ENCODE measurements around the gene SLC16A5.
"Not testable (repeated sequence)": the region's sequence is repeated elsewhere in the genome, so short reads cannot be mapped to it uniquely, and the experiment has no call there.

SLC16A5 gene, protein sequence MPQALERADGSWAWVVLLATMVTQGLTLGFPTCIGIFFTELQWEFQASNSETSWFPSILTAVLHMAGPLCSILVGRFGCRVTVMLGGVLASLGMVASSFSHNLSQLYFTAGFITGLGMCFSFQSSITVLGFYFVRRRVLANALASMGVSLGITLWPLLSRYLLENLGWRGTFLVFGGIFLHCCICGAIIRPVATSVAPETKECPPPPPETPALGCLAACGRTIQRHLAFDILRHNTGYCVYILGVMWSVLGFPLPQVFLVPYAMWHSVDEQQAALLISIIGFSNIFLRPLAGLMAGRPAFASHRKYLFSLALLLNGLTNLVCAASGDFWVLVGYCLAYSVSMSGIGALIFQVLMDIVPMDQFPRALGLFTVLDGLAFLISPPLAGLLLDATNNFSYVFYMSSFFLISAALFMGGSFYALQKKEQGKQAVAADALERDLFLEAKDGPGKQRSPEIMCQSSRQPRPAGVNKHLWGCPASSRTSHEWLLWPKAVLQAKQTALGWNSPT

GRCh38 chr17:75087558-75088453 is at the start of gene SLC16A5:
TSS of gene SLC16A5 (plus strand) at chr17:75087954. CDS start at chr17:75093637, 5,683 bp downstream.
- DNase-seq = peak; percentile 49

- no peak for DNase-seq
These were observed 48.5 kb upstream of the SLC16A5 start for GRCh38 chr17:75039238-75039637.

DNA sequence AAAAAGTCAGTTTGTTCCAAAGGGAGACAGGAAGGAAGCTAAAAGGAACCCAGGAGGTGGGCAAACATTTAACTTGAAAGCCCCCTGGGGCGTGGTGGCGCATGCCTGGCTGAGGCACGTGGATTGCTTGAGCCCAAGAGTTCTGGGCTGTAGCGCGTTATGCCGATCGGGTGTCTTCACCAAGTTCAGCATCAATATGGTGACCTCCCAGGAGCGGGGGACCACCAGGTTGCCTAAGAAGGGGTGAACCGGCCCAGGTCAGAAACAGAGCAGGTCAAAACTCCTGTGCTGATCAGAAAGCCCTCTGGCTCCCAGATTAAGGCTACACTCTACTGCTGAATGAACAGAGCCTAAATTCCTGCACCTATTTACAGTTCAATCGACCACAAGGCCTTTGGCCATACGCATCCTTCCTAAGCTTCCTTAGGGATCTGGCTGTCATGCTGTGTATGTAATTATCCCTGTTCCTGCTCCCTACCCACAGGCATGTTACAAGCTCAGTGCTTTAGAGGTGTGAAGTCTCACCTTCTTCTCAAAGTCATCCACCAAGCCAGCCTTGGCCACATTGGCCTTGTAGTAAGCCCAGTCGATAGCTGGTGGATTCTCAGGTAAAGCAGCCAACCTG is 46.0 kb upstream of the SLC16A5 start:
- no peak for DNase-seq

- DNase-seq = not testable (repeated sequence)
These were observed 44.0 kb upstream of the SLC16A5 start for GRCh38 chr17:75043789-75044188.

- DNase-seq = no peak
These were observed 43.0 kb upstream of the SLC16A5 start for GRCh38 chr17:75044716-75045115.

DNA sequence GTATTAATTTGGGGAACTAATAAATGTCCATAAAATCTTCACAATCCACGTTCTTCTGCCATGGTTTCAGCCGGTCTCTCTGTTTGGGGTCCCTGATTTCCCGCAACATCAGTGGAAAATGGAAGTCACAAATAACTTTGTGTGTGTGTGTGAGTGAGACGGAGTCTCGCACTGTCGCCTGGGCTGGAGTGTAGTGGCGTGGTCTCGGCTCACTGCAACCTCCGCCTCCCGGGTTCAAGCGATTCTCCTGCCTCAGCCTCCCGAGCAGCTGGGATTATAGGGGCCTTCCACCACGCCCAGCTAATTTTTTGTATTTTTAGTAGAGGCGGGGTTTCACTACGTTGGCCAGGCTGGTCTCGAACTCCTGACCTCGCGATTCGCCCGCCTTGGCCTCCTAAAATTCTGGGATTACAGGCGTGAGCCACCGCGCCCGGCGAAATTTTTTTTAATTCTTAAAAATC is 41.8 kb upstream of the SLC16A5 start:
- DNase-seq = not testable (repeated sequence)

GRCh38 chr17:75046407-75047289 is 41.1 kb upstream of the SLC16A5 start, which contains the start of the genes ATP5PD and KCTD2:
TSS of gene ATP5PD (minus strand) at chr17:75046969. CDS start at chr17:75042650, 4,319 bp downstream.
TSS of gene KCTD2 (plus strand) at chr17:75047225. CDS start at chr17:75047251, 26 bp downstream.
- peak; percentile 96 for DNase-seq

DNA sequence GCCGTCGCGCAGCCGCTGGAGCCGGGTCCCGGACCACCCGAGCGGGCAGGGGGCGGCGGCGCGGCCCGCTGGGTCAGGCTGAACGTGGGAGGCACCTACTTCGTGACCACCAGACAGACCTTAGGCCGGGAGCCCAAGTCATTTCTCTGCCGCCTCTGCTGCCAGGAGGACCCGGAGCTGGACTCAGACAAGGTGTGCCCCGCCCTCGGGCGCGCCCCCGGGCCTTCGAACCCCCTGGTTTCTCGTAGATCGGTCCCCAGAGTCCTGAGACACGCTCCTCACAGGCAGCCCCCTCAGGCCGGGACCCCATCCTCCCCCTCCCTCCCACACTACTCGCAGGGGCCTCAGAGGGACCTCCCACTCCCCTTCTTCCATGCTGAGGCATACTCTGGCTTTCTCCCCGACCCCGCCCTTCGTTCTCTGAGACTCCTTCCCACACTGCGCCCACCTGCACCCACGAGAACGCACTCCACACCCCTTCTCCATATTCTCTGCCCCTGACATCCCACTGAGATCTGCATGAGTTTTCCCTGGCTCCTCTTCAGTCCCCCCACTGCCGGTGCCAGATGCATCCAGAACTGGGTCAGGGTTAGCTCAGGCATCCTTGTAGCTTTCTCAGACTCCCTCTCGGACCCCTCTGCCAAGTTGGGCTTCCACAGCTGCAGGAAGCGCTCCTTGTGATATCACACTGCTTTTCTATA is 40.2 kb upstream of the SLC16A5 start:
- peak; percentile 30 for DNase-seq

- no peak for DNase-seq
These were observed 39.4 kb upstream of the SLC16A5 start for GRCh38 chr17:75048249-75048878.

- no peak for DNase-seq
These were observed 38.7 kb upstream of the SLC16A5 start for GRCh38 chr17:75049057-75049456.

DNA sequence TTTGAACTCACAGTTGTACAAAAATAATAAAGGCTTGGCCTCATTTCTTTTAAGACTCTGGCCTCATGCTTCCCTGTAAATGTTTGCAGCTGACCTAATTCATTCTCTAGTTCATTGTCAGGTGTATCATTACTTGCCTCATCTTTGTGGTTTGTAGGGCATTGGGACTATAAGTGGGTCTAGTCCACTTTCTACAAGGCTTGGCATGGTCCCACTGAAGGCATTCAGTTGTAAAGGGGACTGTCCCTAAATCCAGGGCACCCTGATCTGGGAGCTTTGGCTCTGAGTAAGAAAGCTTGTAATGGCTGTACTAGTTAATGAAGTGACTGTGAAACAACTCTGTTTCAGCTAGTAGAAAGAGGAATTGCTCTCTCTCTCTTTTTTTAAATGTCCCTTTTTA is 38.0 kb upstream of the SLC16A5 start:
- no peak for DNase-seq

DNA sequence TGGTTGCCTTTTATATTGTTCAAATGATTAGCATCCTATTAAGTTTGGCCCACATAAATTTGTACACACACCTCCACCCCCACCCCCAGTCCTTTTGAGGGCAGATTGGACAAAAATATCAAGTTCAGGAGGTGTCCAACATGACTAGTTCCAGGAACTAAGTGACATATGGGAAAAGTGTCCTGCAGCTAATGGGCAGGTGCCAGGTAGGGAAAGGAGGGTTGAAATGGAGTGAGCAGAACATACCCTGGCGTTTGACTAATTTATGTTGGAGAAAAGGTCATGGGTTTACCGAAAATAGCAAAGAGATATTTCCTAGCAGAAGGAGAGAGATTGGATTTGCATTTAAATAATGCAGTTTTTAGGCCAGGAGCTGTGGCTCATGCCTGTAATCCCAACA is 35.8 kb upstream of the SLC16A5 start:
- no peak for DNase-seq

DNA sequence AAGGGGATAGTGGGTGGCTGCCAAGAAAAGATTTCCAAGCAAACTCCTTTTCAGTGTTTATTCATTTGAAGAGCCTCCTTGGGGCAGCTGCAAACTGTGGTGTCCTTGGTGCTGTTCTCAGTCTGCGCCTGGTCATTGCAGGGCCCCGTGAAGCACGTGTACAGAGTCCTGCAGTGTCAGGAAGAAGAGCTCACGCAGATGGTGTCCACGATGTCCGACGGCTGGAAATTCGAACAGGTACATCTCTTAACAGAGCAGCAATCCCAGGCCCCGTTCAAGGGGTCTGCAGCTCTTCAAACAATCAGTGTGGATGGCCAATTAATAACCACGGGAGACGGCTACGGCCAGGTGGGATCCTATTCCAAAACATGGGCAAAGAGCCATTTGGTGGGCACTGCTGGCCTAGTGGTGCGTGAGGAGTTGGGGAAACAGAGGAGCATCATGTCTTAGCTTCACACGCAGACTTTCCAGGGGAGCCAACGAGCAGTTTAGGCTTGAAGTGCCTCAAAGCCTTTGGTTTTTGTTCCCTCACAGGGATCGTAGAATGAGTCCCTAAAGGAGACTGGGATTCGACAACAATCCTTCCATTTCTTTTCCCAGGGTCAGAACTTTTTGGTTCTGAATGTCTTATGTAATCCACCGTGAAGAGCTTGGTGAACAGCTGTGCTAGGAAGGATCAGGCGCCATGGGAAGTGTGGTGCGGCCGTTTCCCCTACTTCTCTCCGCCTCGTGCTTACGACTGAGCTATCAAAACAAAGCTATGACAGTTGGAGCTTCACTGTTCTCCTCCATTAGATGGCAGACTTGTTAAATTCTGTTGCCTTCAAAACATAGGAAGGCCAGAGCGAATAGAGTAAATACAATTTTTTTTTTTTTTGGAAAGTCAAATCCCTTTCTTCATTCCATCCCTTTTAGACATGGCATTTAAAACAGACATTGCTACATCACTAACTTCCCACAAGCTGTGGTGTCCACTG is 28.1 kb upstream of the SLC16A5 start:
- DNase-seq = peak; percentile 16

- no peak for DNase-seq
These were observed 27.2 kb upstream of the SLC16A5 start for GRCh38 chr17:75060434-75061054.

- no peak for DNase-seq
These were observed 26.7 kb upstream of the SLC16A5 start for GRCh38 chr17:75061055-75061438.

DNA sequence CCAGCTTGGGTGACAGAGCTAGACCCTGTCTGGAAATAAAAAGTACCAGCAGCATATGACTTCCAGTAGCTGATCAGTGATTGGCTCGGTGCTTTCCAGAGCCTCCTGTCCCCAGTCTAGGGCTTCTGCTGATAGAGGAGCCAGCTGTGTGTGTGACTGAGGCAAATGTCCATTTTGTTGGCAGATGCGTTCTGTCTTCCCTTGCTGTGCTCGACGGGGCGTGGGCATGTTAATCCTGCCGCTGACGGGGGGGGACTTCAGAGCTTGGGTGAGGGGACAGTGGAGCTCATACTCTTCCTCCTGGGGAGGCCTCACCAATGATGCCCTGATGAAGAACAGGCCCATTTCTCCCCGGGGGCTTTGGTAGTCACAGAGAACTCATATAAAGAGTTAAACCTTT is 26.1 kb upstream of the SLC16A5 start:
- DNase-seq = no peak

DNA sequence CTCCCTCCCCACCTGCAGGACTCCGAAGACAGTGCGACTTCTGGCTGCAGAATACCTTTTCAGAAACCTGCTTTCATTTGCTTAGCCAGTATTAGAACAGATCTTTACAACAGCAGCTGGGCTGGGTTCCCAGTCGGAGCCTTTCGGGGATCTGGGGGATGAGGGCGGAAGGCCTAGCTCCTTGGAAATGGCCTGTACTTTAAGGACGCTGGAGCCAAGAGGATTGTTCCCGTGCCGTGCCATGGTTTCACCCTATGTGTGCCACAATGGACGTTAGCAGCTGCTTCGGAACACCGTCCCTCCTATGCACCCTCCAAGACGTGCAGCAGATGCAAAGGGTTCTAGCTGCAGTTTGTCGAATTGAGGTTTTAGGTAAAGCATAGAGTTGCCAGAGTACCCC is 24.6 kb upstream of the SLC16A5 start:
- DNase-seq = no peak

- DNase-seq = no peak
These were observed 24.1 kb upstream of the SLC16A5 start for GRCh38 chr17:75063626-75064025.

DNA sequence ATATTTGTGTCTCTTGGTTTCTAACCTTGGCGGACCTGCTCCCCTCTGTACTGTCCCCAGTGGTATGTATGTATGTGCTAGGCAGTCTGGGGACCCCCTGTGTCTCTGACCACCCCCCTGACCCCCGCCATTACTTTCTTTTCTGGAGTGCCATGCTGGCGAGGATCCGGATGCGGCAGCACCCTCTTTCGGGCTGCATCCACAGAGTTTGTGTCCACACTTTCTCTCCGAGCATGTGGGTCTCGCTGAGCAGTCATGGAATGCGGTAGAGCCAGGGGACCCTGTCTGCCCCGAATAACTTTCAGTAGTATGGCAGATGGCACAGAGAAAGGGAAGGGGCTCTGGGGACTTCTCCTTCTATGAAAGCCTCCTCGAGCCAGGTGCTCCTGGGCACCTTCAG is 23.7 kb upstream of the SLC16A5 start:
- DNase-seq = no peak
